Measurements from ENCODE around the gene TRAF3IP1. TPM values are rescaled to one million over a fixed set of nuclear protein-coding genes. Genes with fewer than 3 reads are reported as not detected.

TRAF3IP1 gene
- total and polyA plus RNA-seq, 2 donors (not counting 1 experiment from before 2014, with no cell fraction given), result 3.9 to 9.2 TPM

DNA sequence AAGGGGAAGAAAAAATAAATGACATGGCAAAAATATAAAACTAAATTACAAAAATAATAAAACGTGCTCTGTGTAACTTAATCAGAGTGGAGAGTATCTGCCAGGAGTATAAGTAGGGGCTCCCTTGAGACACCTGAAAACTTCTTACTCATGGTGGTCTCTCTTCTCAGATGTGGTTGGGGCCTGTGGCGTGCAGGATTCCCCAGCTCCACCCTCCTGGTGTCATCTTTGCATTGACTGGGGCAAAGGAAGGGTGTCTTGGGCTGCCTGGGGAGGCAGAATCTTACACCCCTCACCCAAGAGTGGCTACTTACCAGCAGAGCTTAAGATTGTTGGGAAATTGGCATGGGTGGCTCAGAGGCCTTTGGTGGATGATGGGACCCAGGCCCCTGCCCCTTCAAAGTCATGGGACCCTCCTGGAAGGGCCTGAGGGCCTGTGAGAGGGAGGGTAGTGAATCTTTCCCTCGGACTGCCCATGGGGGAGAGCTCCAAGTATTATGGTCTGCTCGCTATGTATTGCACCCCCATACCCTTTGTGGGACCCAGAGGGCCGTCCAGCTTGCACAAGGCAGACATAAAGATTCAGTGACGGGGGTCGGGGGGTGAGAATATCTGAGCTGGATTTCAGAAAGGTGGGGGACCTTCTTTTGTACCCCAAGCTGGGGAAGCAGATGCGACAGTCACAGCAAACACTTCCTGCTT, 6.9 kb upstream of the TRAF3IP1 start:
- no peaks in the 10 kb centered on the region for H3K27me3 ChIP-seq (ENCODE audit: control insufficient read depth, insufficient read depth, low read length)
- no peak for DNase-seq (ENCODE audit: low read depth in 2 of 2)
- no peak overlapping the region for H2AFZ ChIP-seq (ENCODE audit: low read length)
- H3K4me2 ChIP-seq (ENCODE audit: extremely low read depth, insufficient read depth, low read length), result no peak overlapping the region
- H3K4me3 ChIP-seq (replicated peaks in 1 of 4; ENCODE audit: control extremely low read depth in 1 of 4, insufficient read depth in 1 of 4, low read depth in 3 of 4, low read length in 4 of 4), result no peak overlapping the region
- no peaks in the 10 kb centered on the region for H3K9me3 ChIP-seq (ENCODE audit: control insufficient read depth, insufficient read depth, low read depth, low read length)
- TF ChIP-seq CTCF (conservative IDR thresholded peaks at IDR 0.05 in 1 of 2, IDR thresholded peaks at IDR 0.05 in 1 of 2; ENCODE audit: low read depth in 1 of 2, low read length in 2 of 2) (no peak), EZH2 (IDR thresholded peaks at IDR 0.05; ENCODE audit: low read length, missing control alignments) (no peak)
- H3K79me2 ChIP-seq (ENCODE audit: control insufficient read depth, insufficient read depth, low read length), result no peaks in the 10 kb centered on the region
- H3K9ac ChIP-seq (ENCODE audit: insufficient read depth, low read length), result no peak overlapping the region
- no peaks in the 10 kb centered on the region for H3K4me1 ChIP-seq (ENCODE audit: control insufficient read depth, extremely low read depth, insufficient read depth, low read length)
- no peaks in the 10 kb centered on the region for H4K20me1 ChIP-seq (ENCODE audit: control insufficient read depth, extremely low read depth, insufficient read depth, low read length)
- no peak overlapping the region for H3K27ac ChIP-seq (ENCODE audit: insufficient read depth, low read length)
- H3K36me3 ChIP-seq (ENCODE audit: control insufficient read depth, insufficient read depth, low read length), result no peaks in the 10 kb centered on the region

DNA sequence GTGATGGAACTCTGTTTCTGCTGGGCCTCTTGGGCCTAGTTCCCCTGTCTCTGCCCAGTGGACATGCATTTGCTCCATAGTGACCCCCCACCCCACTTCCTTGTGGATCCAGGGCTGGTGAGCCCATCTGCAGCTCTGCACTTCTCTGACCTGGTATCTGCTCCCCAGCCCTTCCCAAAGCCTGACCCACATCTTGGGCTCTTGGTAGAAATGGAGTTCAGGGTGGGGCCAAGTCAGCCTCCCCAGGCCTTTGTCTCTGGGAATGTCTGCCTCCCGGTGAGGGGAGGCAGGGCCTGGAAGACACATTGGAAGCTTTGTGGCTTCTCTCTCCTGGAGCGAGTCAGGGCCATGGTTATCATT, 6.3 kb upstream of the TRAF3IP1 start:
- no peaks in the 10 kb centered on the region for H4K20me1 ChIP-seq (ENCODE audit: control insufficient read depth, extremely low read depth, insufficient read depth, low read length)
- no peaks in the 10 kb centered on the region for H3K27me3 ChIP-seq (ENCODE audit: control insufficient read depth, insufficient read depth, low read length)
- no peak overlapping the region for H3K4me2 ChIP-seq (ENCODE audit: extremely low read depth, insufficient read depth, low read length)
- no peaks in the 10 kb centered on the region for H3K9me3 ChIP-seq (ENCODE audit: control insufficient read depth, insufficient read depth, low read depth, low read length)
- no peaks in the 10 kb centered on the region for H3K79me2 ChIP-seq (ENCODE audit: control insufficient read depth, insufficient read depth, low read length)
- TF ChIP-seq CTCF (conservative IDR thresholded peaks at IDR 0.05 in 1 of 2, IDR thresholded peaks at IDR 0.05 in 1 of 2; ENCODE audit: low read depth in 1 of 2, low read length in 2 of 2) (no peak), EZH2 (IDR thresholded peaks at IDR 0.05; ENCODE audit: low read length, missing control alignments) (no peak)
- no peak overlapping the region for H3K9ac ChIP-seq (ENCODE audit: insufficient read depth, low read length)
- H3K27ac ChIP-seq (ENCODE audit: insufficient read depth, low read length), result no peak overlapping the region
- H3K4me3 ChIP-seq (replicated peaks in 1 of 4; ENCODE audit: control extremely low read depth in 1 of 4, insufficient read depth in 1 of 4, low read depth in 3 of 4, low read length in 4 of 4), result no peak overlapping the region
- DNase-seq (ENCODE audit: low read depth in 2 of 2), result no peak
- H3K36me3 ChIP-seq (ENCODE audit: control insufficient read depth, insufficient read depth, low read length), result no peaks in the 10 kb centered on the region
- no peaks in the 10 kb centered on the region for H3K4me1 ChIP-seq (ENCODE audit: control insufficient read depth, extremely low read depth, insufficient read depth, low read length)
- H2AFZ ChIP-seq (ENCODE audit: low read length), result no peak overlapping the region

DNA sequence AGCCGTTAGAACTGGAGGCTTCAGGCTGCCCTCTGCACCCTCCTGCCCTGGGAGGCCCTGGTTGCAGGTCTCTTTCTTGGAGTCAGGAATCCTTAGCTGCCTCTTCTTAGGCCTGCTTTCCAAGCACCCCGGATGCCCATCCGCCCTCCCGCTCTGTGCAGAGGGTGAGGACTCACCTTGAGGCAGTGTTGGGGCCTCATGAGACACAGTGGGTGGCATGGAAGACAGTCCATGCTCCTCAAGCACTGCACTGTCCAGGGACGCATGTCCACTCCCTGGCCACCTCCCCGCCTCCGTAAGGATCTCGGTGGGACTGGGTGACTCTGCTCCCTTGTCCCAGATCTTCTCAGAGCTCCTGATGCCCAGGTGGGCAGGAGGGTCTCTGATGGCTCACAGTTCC, 5.7 kb upstream of the TRAF3IP1 start:
- DNase-seq (ENCODE audit: low read depth in 2 of 2), result no peak
- H3K9ac ChIP-seq (ENCODE audit: insufficient read depth, low read length), result no peak overlapping the region
- no peak for TF ChIP-seq EZH2 (IDR thresholded peaks at IDR 0.05; ENCODE audit: low read length, missing control alignments)

More for the DNA sequence above, 5.7 kb upstream of the TRAF3IP1 start:
- Histone ChIP-seq H3K4me2 (ENCODE audit: extremely low read depth, insufficient read depth, low read length) (no peak overlapping the region), H4K20me1 (ENCODE audit: control insufficient read depth, extremely low read depth, insufficient read depth, low read length) (no peaks in the 10 kb centered on the region), H3K27ac (ENCODE audit: insufficient read depth, low read length) (no peak overlapping the region), H2AFZ (ENCODE audit: low read length) (no peak overlapping the region), H3K27me3 (ENCODE audit: control insufficient read depth, insufficient read depth, low read length) (no peaks in the 10 kb centered on the region), H3K9me3 (ENCODE audit: control insufficient read depth, insufficient read depth, low read depth, low read length) (no peaks in the 10 kb centered on the region), H3K79me2 (ENCODE audit: control insufficient read depth, insufficient read depth, low read length) (no peaks in the 10 kb centered on the region), H3K36me3 (ENCODE audit: control insufficient read depth, insufficient read depth, low read length) (no peaks in the 10 kb centered on the region), H3K4me3 (replicated peaks in 1 of 4; ENCODE audit: control extremely low read depth in 1 of 4, insufficient read depth in 1 of 4, low read depth in 3 of 4, low read length in 4 of 4) (no peak overlapping the region), H3K4me1 (ENCODE audit: control insufficient read depth, extremely low read depth, insufficient read depth, low read length) (no peaks in the 10 kb centered on the region)
